ENCODE measurements around the gene FAF1.

Gene FAF1

GRCh38 chr1:50527249-50527986 lies 432.6 kb downstream of the FAF1 start:
- DNase-seq, result no peak

DNA sequence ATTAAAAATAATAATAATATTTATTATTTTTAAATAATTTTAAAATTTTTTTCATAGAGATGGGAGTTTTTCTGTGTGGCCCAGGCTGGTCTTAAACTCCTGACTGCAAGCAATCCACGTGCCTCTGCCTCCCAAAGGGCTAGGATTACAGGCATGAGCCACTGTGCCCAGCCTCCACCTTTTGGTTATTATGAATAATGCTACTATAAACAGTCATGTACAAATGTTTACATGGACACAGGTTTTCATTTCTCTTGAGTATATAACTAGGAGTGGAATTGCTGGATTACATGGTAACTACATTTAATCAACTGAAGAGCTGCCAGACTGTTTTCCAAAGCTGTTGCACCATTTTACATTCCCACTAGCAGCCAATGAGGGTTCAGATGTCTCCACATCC lies 433.6 kb downstream of the FAF1 start:
- no peak for DNase-seq

DNA sequence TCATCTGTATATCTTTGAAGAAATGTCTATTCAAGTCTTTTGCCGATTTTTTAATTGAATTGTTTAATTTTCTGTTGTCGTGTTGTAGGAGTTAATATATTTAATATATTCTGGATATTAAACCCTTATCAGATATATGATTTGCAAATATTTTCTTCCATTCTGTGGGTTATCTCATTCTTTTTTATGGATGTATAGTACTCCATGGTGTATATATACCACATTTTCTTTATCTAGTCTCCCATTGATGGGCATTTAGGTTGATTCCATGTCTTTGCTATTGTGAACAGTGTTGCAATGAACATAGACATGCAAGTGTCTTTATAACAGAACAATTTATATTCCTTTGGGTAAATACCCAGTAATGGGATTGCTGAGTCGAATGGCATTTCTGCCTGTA lies 436.5 kb downstream of the FAF1 start:
- no peak for DNase-seq

- DNase-seq, result no peak
These were observed 437.2 kb downstream of the FAF1 start for GRCh38 chr1:50522691-50523342.

DNA sequence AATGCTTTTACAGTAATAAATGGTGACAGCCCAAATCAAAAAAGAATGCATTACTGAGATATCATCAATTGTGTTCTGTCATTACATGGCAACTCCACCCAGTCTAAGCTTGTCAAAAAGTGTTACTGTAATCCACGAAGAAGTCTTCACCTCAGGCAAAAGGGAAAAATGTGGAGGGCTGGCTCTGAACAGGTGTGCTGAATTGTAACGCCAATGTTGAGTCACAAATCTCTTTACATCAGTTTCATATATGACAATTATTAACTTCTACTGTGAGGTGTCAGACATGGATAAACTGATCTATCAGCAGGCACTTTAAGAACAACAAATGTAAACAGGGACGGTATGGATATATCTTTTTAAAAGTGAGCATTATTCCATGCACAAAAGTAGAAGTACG lies 438.4 kb downstream of the FAF1 start:
- no peak for DNase-seq

- DNase-seq, result no peak
These were observed 442.6 kb downstream of the FAF1 start for GRCh38 chr1:50517488-50517887.

DNA sequence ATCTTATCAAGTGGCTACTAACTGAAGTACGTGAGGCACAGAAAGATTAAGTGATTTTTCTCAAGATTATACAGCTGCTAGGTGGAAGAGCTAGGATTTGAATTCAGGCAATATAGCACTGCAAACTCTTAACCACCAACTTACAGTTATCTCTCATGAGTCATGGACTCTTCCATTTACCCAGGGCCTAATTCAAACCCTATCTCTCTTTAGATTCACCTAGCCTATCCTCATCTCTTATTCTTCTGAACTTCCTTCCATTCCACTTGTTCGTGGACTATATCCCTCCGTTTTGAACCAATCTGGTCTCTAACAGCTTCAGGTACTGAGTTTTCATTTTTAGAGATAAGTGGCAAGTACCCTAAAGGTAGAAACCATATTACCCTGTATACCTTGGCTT lies 444.0 kb downstream of the FAF1 start:
- no peak for DNase-seq

DNA sequence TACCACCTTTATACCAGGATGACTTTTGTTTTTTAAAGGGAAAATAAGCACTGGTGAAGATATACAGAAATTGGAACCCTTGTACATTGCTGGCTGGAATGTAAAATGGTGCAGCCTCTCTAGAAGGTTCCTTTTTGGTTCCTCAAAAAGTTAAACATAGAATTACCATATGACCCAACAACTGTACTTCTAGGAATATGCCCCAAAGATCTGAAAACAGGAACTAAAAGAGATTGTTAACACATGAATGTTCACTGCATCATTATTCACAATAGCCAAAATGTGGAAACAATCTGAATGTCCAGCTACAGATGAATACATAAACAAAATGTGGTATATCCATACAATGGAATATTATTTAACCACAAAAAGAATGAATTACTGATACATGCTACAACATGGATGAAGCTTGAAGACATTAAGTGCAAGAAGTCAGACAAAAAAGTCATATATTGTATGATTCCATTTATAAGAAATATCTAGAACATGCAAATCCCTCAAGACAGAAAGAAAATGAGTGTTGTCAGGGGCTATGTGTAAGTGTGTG lies 452.0 kb downstream of the FAF1 start:
- DNase-seq, result no peak

DNA sequence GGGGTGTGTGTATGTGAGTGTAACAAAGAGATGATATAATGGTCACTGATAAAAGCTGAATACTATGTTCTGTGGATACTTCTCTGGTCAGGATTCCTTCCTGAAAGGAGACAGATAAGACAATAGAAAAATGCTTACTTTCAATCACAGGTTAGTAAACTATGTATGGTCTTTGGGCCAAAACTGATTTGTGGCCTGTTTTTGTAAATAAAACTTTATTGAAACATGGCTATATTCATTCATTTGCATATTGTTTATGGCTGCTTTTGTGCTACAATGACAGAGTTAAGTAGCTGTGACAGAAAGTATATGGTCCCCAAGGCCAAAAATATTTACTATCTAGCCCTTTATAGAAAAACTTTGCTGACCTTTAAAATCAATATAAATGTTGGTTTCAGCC lies 454.6 kb downstream of the FAF1 start:
- no peak for DNase-seq

GRCh38 chr1:50503515-50503914 lies 456.6 kb downstream of the FAF1 start:
- DNase-seq, result no peak

GRCh38 chr1:50502147-50502546 lies 457.9 kb downstream of the FAF1 start:
- DNase-seq, result no peak

GRCh38 chr1:50497007-50497406 lies 463.1 kb downstream of the FAF1 start:
- DNase-seq, result no peak

DNA sequence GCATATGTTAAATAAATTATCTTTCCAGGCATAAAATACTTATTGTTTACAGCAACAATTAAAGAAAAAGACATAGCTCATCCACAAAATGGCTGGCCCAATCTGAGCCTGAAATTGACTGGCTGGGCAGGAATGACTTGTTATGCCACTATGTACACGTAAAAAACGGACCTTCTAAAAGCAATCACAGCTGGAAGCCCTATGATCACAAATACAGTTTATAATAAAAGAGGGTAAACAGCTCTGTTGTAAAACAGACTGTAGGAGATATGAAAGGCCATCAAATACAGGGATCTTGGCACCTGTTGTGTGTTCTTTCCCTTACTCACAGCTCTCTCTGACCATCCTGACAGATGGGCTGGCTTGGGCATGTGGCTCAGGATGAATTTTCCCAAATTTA lies 466.4 kb downstream of the FAF1 start:
- DNase-seq, result no peak

- no peak for DNase-seq
These were observed 467.9 kb downstream of the FAF1 start for GRCh38 chr1:50492142-50492541.

DNA sequence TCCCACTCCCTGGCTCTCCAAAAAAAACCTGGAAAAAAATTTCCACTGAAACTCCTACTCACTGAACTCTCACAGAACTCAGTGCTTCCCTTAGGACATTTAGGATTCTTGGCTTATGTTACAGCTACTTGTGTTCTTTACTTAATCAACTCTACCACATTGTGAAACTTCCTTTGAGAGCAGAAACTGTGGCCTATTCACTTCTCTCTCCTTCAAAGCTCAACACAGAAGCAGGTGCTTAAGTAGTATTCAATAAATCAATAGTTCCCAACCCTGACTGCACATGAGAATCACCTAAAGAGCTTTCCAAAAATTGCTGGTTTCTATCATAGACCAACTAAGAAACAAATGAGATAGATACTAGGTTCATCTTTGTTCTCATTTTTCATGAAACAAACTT lies 468.9 kb downstream of the FAF1 start:
- no peak for DNase-seq

- DNase-seq, result no peak
These were observed 469.4 kb downstream of the FAF1 start for GRCh38 chr1:50490640-50491039.

DNA sequence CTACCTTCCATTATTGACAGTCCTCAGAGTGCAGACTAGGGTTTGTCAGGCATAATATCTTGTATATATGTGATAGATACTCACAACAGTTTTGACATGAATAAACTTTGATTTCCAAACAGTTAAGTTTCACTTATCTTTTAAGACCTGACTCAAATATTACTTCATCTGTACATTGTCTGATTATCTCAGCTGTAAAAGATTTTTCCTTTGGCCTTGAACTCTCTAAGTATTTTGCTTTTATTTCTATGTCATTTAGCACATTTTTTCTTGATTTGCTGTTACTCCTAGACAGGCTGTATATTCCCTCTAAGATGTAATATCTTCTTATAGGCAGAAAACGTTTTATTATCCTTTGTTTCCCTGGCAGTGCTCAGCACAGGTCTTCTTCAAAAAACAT lies 471.2 kb downstream of the FAF1 start:
- DNase-seq, result no peak

DNA sequence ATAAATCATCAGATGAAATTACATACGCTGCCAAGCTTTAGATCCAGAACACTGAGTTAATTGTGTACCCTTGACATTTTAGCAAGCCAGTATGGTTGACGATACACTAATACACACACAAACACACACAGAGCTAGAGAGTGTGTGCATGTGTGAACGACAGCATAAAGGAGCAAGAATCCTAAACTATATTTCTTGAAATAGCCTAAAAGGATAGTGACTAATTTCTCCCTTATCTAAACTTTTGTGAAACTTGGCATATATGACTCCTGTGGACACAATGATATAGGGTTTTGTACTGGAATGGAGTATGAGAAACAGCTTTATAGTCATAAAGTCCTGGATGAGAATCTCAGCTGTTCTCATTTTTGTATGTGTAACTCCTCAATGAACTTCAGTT lies 471.7 kb downstream of the FAF1 start:
- DNase-seq, result no peak

DNA sequence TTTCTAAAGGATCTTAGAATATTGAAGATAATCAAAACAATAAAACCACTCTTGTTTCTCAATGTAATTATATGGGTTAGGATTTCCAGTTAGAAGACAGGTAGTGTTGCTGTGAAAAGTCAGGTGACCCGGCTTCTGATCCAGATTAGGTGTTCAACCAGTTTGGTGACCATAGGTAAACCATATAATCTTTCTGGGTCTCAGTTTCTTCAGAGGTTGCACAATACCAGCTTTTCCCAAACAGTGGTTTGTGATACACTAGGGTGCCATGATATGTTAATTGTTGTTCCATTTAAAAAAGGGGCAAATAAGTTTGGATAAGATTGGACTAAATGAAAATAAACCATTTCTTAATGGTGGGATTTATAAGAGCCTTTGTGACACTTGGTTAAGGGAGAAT lies 472.3 kb downstream of the FAF1 start:
- no peak for DNase-seq

GRCh38 chr1:50481142-50481736 lies 478.8 kb downstream of the FAF1 start:
- DNase-seq, result no peak

DNA sequence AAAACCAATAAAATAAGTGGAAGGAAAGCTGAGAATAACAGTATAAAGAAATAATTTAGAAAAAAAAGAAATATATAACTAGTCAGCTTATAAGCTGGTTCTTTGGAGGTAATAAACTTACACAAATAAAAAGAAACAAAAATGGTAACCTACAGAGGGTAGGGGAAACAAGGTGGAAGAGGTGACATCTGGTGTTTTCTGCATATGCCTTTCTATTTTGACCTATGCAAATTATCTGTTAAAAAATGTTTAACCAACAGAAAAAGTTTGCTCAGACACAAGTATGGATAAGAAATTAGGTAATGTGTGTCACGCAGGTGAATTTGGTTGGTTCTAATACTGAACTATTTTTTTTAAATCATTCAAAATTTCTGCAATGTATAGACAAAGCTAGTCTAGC lies 483.3 kb downstream of the FAF1 start:
- DNase-seq, result no peak

DNA sequence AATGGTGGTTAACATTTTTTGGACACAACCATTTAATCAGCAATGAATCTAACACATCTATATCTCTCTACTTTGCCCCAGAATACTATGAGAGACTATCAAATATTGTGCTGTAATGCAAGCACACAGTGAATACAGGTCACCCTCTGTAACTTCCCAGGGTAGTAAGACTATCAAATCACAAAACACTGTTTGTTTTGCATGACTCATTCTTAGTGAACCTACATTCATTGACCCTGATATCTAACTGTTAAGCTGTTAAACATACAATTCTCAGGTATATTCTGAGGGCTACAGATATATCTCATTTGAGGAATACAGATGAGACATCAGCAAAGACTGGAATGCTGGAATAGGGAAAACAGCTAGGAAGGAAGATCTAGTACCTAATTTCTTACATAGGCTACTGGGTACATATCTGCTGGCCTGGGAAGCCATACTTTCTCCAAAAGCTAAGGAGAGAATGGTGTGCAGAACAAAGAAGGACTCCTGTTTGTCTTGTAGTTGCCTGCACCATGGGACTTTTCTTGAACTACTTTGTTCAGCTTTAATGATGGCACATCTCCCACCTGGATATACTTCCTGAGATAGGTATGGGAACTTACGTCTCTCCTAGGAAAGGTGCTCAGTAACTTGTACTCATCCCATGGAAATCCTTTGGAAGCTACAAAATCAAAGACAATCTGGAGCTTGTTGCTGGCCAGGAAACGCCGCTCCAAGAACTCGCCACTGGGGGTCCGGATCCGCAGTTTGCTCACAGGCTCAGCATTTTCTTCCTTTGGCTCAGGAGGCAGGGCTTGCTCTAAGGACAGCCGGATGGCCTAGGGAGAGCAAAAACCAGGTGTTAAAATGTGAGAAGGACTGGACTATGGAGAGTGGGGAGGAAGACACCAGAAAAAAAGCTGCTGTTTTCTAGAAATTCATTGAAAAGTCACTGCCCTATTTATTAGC lies 484.9 kb downstream of the FAF1 start:
- no peak for DNase-seq

DNA sequence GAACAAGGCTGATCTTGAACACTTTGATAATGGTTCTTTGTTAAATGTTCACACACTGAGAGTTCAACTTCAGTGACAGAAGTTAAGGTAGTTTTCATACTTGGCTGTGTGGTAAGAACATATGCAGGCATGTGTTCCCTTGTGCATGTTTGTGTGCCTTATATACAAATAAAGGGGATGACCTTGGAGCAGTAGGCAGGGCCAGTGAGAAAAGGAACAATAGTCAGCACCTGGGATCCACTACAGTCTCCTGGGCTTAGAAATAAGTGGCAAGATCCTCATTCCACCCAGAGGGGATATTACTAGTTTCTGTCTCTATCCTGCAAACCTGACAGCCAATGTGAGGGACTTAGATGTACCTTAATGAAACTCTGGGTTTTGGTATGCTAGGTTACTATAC lies 486.6 kb downstream of the FAF1 start:
- DNase-seq, result no peak
